Right cardiac atrium (tissue), 5 donors: Measurements from ENCODE around the gene PROX2. TPM values are rescaled to one million over a fixed set of nuclear protein-coding genes. Genes with fewer than 3 reads are reported as not detected.
A peak's percentile ranks its signal among the peaks of the same experiment; 100 is the strongest.

Experiments
- ATAC-seq, 2 donors: fragments of 200-7000 bp; cut with Tn5 transposase; one replicate each; pipeline versions ENCODE4 v1.8.0 to v1.9.1; 2020; ENCODE audit warnings: moderate library complexity in 2 of 2, mild to moderate bottlenecking in 1 of 2
- DNase-seq, 3 donors: peaks; one replicate each; pipeline ENCODE4 v3.0.0-alpha.2; 2020
- H3K27ac ChIP-seq: one replicate; pipeline ENCODE4 v1.5.1; 2013; ENCODE audit warnings: mild to moderate bottlenecking, low read length, control low read depth, moderate library complexity
- H3K27me3 ChIP-seq: one replicate; pipeline ENCODE4 v1.6.1; 2013; ENCODE audit not compliant: control insufficient read depth, insufficient read depth
- H3K4me1 ChIP-seq: one replicate; pipeline ENCODE4 v1.6.1; 2013; ENCODE audit warnings: low read length; ENCODE audit not compliant: control insufficient read depth, insufficient read depth
- H3K4me3 ChIP-seq: one replicate; pipeline ENCODE4 v1.5.1; 2013; ENCODE audit warnings: low read length, control low read depth
- H3K9me3 ChIP-seq: one replicate; pipeline ENCODE4 v1.6.1; 2013; ENCODE audit warnings: low read length; ENCODE audit not compliant: control insufficient read depth
- WGBS: extraction: QIAGEN DNeasy Blood & Tissue Kit; methylation state at CpG from one replicate; pipeline ENCODE4 v1.1.7; 2013; 5-methylcytosine and 5-hydroxymethylcytosine counted together
- intact Hi-C, 4 donors: fragments of 100-400 bp; cut with DNase I; formaldehyde crosslinking; loops; one replicate each; pipeline versions ENCODE4 v1.11.0 to v1.14.0; 2022 to 2023
- polyA plus RNA-seq: library from polyadenylated mRNA; stranded (reverse); fragments of 200-250 nt; gene quantifications from one replicate; pipeline ENCODE4 v1.2.3, GENCODE V29; 2013
- total RNA-seq, 4 donors: library from RNA; stranded (reverse); fragmentation: NEBNext Ultra II Directional; extraction: Animal tissue kit (Norgen Biotek cat#: 25700); gene quantifications; one replicate each; pipeline ENCODE4 v1.2.1, GENCODE V29; 2021
- donor health status: healthy with polysubstance abuse.
- donor health status: DM: no; HTN: yes; CAD: no.
- donor health status: DM: no; HTN: no; CAD: no.
- donor health status: DM: no; HTN: yes; CAD: no; lungs with severe emphysema.
- donor health status: DM: yes; HTN: yes; CAD: no.

PROX2 gene
- total and polyA plus RNA-seq, 5 donors, result not detected

- Histone ChIP-seq H3K27ac (no peak overlapping the region), H3K27me3 (no peaks in the 10 kb centered on the region), H3K4me3 (no peak overlapping the region), H3K4me1 (no peaks in the 10 kb centered on the region), H3K9me3 (no peaks in the 10 kb centered on the region)
- WGBS, result 91% methylated on average over 5 of the region's 5 CpGs
- no peak for DNase-seq
- intact Hi-C loops, result no loop called here
- ATAC-seq, result no peak
Measured at GRCh38 chr14:74875204-74875603, 741 bp downstream of the PROX2 start.

- 88% methylated on average over 4 of the region's 4 CpGs for WGBS
- ATAC-seq (no peak), DNase-seq (no peak)
- intact Hi-C loops, result no loop called here
- H3K4me3 ChIP-seq, result no peak overlapping the region
- H3K27ac ChIP-seq, result no peak overlapping the region
- no peaks in the 10 kb centered on the region for H3K9me3 ChIP-seq
- H3K4me1 ChIP-seq, result no peaks in the 10 kb centered on the region
- H3K27me3 ChIP-seq, result no peaks in the 10 kb centered on the region
Measured at GRCh38 chr14:74871819-74872218, 4.1 kb downstream of the PROX2 start.

- DNase-seq, result no peak
- intact Hi-C loops, result no loop called here
- no peak for ATAC-seq
- H3K27ac ChIP-seq, result no peak overlapping the region
- WGBS, result 95% methylated on average over 8 of the region's 8 CpGs
- H3K9me3 ChIP-seq, result no peaks in the 10 kb centered on the region
- no peaks in the 10 kb centered on the region for H3K4me1 ChIP-seq
- H3K27me3 ChIP-seq, result no peaks in the 10 kb centered on the region
- no peak overlapping the region for H3K4me3 ChIP-seq
Measured at GRCh38 chr14:74868739-74869138, 7.2 kb downstream of the PROX2 start.

GRCh38 chr14:74867673-74868072 is 8.3 kb downstream of the PROX2 start:
- Histone ChIP-seq H3K4me3 (no peak overlapping the region), H3K27me3 (no peaks in the 10 kb centered on the region), H3K27ac (no peak overlapping the region), H3K9me3 (no peaks in the 10 kb centered on the region), H3K4me1 (no peaks in the 10 kb centered on the region)
- peak; percentile 70 to 86 (median 85) for DNase-seq
- intact Hi-C loops, result no loop called here
- WGBS, result 32% methylated on average over 5 of the region's 5 CpGs
- ATAC-seq, result peak; percentile 92

DNA sequence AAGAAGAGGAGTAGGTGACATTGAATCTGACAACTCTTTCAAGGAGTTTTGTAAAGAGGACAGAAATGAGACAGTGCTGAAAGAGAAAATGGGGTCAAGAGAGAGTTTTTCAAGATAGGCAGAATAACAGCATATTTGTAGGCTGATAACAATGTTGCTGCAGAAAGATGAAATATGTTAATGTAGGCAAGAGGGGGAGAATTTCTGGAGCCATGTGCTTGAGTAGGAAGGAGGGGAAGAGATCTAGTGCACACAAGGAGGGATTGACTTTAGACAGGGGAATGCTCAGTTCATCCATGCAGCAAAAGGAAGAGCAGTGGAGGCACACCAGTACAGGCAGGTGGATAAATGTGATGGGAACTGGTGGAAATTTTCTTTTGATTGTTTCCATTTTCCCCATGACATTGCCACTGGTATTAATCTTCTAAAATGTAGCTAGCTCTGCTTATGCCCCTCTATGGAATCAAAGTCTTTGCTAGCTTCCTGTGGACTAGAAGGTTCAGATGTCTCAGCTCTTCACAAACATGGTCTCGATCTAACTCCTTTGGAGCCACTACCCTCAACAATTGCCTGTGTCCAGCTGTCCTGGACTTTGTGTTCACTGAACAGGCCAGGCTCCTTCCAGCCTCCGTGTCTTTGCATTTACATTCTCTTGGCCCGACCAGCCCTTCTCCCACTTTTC is 9.1 kb downstream of the PROX2 start:
- intact Hi-C loops, result no loop called here
- ATAC-seq, result no peak
- Histone ChIP-seq H3K9me3 (no peaks in the 10 kb centered on the region), H3K4me1 (no peaks in the 10 kb centered on the region), H3K4me3 (no peak overlapping the region), H3K27ac (no peak overlapping the region), H3K27me3 (no peaks in the 10 kb centered on the region)
- 73% methylated on average over 3 of the region's 3 CpGs for WGBS
- no peak for DNase-seq

DNA sequence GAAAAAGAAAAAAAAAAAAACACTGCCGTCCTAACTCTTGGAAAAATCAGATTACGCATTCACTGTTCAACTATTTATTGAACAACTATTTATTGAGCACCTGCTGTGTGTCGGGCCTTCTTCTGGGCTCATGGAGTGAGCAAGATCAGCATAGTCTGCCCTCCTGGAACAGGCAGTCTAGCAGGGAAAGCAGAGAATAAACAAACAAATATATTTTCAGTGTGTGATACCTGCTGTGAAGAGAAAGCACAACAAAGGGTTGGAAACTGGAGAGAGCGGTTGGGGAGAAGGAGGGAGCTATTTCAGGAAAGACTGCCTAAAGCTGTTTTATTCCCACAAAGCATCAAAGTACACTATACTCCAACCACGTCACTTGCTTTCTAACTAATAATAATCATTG is 10.8 kb downstream of the PROX2 start:
- ATAC-seq, result no peak
- H3K4me3 ChIP-seq, result no peak overlapping the region
- no peak for DNase-seq
- 93% methylated on average over 5 of the region's 5 CpGs for WGBS
- H3K9me3 ChIP-seq, result no peaks in the 10 kb centered on the region
- intact Hi-C loops, result no loop called here
- no peak overlapping the region for H3K27ac ChIP-seq
- H3K4me1 ChIP-seq, result no peaks in the 10 kb centered on the region
- no peaks in the 10 kb centered on the region for H3K27me3 ChIP-seq

- WGBS, result 81% methylated on average over 9 of the region's 9 CpGs
- no peak for DNase-seq
- no peak for ATAC-seq
- H3K27ac ChIP-seq, result no peak overlapping the region
- H3K9me3 ChIP-seq, result no peaks in the 10 kb centered on the region
- intact Hi-C loops, result loop anchor here in 3 of 4 donors (5.0 kb wide), 3 partner anchors 38 to 223 kb away; no protein-coding TSS in a partner anchor
- H3K4me1 ChIP-seq, result no peaks in the 10 kb centered on the region
- no peaks in the 10 kb centered on the region for H3K27me3 ChIP-seq
- no peak overlapping the region for H3K4me3 ChIP-seq
Measured at GRCh38 chr14:74864198-74864597, 11.7 kb downstream of the PROX2 start.

- Histone ChIP-seq H3K27me3 (no peaks in the 10 kb centered on the region), H3K27ac (no peak overlapping the region), H3K9me3 (no peaks in the 10 kb centered on the region), H3K4me1 (no peaks in the 10 kb centered on the region), H3K4me3 (no peak overlapping the region)
- ATAC-seq (no peak), DNase-seq (no peak)
- WGBS, result 79% methylated on average over 9 of the region's 9 CpGs
- intact Hi-C loops, result loop anchor here in 3 of 4 donors (5.0 kb wide), 3 partner anchors 39 to 224 kb away; no protein-coding TSS in a partner anchor
Measured at GRCh38 chr14:74863274-74863673, 12.7 kb downstream of the PROX2 start.

GRCh38 chr14:74861734-74862090 is 14.2 kb downstream of the PROX2 start:
- Histone ChIP-seq H3K4me3 (no peak overlapping the region), H3K4me1 (no peaks in the 10 kb centered on the region), H3K27me3 (no peaks in the 10 kb centered on the region), H3K9me3 (no peaks in the 10 kb centered on the region), H3K27ac (no peak overlapping the region)
- intact Hi-C loops, result loop anchor here in 3 of 4 donors (5.0 kb wide), 3 partner anchors 41 to 226 kb away; no protein-coding TSS in a partner anchor
- DNase-seq, result no peak
- no peak for ATAC-seq
- 78% methylated on average over 3 of the region's 3 CpGs for WGBS

GRCh38 chr14:74860899-74861733 is 14.8 kb downstream of the PROX2 start:
- peak; percentile 75 to 82 for ATAC-seq
- Histone ChIP-seq H3K4me1 (no peaks in the 10 kb centered on the region), H3K27me3 (no peaks in the 10 kb centered on the region), H3K4me3 (no peak overlapping the region), H3K27ac (no peak overlapping the region), H3K9me3 (no peaks in the 10 kb centered on the region)
- WGBS, result 23% methylated on average over 7 of the region's 7 CpGs
- DNase-seq, result peak; percentile 89 to 97 (median 94)
- intact Hi-C loops, result loop anchor here in 3 of 4 donors (5.0 kb wide), 3 partner anchors 41 to 226 kb away; no protein-coding TSS in a partner anchor
